HG02884 (cell line): ENCODE data around the gene RFX2.
"Not testable (repeated sequence)": the region's sequence is repeated elsewhere in the genome, so short reads cannot be mapped to it uniquely, and the experiment has no call there.

Source experiments
- ATAC-seq: cut with Tn5 transposase; IDR thresholded peaks from one replicate; pipeline ENCODE4 v1.9.1; 2021; ENCODE audit warnings: mild to moderate bottlenecking, moderate library complexity; ENCODE audit not compliant: unreplicated experiment

RFX2 gene

DNA sequence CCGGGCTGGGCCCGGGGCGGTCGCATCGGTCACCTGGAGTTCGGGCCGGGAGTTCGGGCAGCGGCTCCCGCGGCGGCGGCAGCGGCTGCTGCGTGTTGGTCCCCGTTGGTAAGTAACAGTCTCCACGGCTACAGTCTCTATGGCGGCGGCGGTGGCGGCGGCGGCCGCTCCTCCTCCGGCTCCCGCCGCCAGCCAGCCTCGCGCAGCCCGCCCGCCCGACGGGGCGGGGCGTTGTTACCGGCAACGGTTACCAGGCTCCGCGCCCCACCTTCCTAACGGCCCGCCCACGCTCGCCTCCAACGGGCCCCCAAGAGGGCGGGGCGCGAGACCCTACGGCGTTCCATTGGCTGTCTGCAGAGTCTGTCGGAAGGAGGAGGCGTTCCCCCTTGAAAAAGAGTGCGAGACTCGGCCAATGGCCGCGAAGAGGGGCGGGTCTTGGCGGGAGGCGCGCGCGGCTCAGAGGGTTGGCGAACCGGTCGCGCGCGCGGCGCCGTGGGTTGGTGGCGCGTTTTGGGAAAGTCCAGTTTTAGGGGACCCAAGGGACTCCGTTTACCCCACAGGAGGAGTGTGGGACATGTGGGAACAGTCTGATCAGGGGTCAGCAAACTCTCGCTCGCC is at the start of gene RFX2:
TSS of gene RFX2 (minus strand) at position 141 of the 618 bp plus-strand sequence. CDS start 63,004 bp downstream, outside the sequence.
- ATAC-seq = peak; percentile 81

DNA sequence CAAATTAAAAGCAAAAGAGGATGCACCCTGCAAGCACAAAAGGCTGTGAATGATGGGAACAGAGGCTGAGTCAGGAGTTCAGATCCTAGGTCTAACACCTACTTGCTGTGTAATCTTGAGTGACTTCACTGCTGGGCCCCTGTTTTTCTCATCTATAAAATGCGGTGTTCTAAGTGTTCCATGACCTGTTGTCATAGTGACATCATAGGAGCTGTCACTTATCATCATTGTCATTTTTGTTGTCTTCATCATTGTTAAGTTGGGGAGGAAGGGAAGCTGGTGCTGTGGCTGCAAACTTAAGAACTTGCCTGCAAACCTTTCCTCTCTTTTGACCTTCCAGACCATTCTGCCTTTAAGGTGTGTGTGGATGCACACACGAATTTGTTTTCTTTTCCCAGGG is 45.7 kb upstream of the RFX2 start:
- no peak for ATAC-seq

DNA sequence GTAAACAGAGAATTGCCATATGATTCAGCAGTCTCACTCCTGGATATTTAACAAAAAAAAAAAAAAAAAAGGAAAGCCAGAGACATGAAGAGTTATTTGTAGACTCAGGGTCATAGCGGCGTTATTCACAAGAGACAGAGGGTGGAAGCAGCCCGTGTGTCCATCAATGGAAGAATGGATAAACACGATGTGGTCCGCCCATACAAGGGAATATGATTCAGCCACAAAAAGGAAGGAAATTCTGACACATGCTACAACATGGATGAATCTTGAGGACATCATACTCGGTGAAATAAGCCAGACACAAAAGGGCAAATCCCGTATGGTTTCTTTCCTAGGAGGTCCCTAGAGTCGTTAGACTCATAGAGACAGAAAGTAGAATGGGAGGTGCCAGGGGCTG is 40.0 kb upstream of the RFX2 start:
- ATAC-seq = no peak

DNA sequence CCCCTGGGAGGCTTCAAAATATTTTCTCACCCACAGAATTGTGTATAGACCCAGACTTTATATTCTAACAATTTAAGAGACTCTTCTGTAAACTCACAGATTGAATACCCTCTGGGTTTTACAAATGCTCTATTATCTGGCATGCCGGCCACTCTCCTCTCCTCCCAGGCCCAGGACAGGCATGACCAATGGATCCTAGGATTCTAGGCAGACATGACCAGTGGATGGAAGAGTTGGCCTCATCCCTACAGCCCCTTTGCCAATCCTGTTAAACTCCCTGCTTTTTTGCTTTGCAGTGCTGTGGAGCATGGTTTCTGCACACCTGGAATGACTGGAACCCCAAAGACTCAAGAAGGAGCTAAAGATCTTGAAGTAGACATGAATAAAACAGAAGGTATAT is 30.9 kb upstream of the RFX2 start:
- no peak for ATAC-seq

GRCh38 chr19:6138511-6138910 is 28.2 kb upstream of the RFX2 start:
- ATAC-seq = no peak

- no peak for ATAC-seq
These were observed 27.8 kb upstream of the RFX2 start for GRCh38 chr19:6138066-6138465.

GRCh38 chr19:6133231-6133630 is 22.9 kb upstream of the RFX2 start:
- no peak for ATAC-seq

DNA sequence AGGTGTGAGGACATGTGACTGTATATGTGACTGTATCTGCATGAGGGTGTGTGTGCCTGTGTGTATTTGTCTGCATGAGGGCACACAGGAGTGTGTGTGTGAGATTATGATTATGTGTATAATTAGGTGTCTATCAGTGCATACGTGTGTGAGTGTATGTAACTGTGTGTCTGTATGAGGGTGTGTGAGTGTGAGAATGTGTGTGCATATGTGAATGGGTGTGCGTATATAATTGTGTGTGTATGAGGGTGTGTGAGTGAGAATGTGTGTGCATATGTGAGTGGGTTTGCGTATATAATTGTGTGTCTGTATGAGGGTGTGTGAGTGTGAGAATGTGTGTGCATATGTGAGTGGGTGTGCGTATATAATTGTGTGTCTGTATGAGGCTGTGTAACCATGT is 22.2 kb upstream of the RFX2 start:
- no peak for ATAC-seq

DNA sequence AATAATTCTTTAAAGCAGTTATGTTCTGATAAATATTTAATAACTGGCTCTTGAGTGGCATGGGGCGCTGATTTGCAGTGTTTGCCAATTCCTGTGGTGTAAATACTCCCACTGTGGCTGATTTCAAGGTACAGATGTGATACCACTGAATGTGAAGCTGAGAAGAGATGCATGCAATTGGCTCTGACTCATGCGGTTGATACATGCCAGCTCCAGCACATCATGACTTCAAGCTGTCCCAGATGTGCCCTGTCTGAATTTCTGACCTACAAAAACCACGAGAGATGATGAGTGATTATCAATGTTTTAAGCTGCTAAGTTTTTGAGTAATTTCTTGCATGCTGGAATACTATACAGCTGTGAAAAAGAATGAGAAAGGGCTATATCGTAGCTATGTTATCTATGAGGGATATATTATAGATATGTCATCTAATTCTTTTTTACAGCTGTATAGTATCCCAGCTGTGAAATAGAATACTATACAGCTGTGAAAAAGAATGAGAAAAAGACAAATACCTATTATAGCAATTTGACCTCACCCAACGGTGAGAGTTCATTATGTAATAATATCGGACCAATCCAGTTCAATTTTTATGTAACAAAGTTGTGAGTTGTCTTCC is 17.5 kb upstream of the RFX2 start:
- ATAC-seq = no peak

- no peak for ATAC-seq
These were observed 16.2 kb upstream of the RFX2 start for GRCh38 chr19:6126335-6126974.

DNA sequence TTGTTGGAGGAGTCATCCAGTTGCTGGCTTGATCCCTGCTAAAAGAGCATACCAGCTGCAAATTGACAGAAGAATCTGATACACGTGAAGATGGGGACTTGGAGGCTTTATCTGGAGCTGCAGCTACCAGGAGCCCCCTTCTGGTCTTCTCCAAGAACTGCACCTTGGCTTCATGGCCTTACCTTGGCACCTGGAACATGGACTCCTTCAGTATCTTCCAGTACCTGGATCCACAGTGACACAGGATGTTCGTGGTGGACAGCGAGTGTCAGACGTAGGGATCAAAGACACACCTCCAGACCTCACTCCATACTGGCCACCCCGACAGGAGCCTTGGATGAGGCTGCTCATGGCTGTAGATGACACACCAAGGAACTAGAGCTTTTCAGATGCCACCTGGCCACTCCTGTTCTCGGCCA is 15.3 kb upstream of the RFX2 start:
- no peak for ATAC-seq

DNA sequence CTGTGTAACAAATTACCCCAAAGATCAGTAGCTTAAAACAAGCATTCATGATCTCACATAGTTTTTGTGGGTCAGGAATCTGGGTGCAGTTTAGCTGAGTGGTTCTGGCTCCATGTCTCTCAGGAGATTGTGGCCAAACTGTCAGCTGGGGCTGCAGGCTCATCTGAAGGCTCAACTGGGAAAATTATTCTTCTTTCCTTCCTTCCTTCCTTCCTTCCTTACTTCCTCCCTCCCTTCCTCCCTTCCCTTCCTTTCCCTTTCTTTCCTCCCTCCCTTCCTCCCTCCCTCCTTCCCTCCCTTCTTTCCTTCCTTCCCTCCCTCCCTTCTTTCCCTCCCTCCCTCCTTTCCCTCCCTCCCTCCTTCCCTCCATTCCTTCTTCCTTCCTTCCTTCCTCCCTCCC is 8.7 kb upstream of the RFX2 start:
- no peak for ATAC-seq

DNA sequence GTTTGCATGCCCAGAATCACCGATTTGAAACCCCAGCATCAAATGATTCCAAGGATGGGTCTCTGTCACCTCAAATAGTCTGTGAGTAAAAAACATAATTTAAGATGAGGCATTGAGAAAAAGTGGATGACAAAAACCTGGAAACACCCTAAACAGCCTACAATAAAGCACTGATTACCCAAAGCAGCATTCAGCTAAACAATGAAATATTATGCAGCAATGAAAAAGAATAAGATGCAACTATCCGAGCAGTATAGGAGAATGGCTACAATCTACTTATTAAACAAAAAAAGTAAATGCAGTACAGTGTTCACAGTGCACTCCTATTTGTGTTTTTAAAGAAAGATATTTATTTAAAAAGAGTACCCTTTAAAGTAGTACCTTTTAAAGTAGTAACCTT is 7.7 kb upstream of the RFX2 start:
- no peak for ATAC-seq

DNA sequence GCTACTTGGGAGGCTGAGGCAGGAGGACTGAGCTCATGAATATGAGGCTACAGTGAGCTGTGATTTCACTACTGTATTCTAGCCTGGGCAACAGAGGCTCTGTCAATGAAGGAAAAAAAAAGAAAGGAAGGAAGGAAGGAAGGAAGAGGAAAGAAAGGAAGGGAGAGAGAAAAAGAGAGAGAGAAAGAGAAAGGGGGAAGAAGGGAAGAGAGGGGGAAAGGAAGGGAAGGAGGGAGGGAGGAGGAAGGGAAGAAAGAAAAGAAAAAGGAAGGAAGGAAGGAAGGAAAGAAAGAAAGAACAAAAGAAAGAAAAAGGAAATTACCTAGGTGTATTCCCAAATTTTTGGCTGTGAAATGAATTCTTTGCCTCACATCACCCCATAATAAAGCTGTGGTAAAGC is 7.2 kb upstream of the RFX2 start:
- ATAC-seq = no peak

GRCh38 chr19:6116749-6117430 is 6.6 kb upstream of the RFX2 start:
- ATAC-seq = no peak

DNA sequence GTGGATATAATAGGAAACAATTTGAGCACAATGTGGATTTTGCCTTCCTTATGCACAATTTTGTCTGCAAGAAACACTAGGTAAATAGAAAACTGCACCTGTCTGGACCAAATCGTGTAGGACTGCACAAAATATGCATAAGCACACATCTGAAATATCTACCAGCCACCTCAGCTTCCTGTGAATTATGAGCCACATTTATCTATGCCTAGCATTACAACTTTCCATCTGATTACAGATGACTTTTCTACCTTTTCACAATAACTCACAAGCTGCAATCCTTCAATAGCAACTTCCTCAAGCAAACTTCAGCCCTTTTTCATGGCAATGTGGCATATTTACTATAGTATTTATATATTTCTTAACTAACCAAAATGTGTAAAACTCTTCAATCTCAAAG is 5.7 kb upstream of the RFX2 start:
- no peak for ATAC-seq

DNA sequence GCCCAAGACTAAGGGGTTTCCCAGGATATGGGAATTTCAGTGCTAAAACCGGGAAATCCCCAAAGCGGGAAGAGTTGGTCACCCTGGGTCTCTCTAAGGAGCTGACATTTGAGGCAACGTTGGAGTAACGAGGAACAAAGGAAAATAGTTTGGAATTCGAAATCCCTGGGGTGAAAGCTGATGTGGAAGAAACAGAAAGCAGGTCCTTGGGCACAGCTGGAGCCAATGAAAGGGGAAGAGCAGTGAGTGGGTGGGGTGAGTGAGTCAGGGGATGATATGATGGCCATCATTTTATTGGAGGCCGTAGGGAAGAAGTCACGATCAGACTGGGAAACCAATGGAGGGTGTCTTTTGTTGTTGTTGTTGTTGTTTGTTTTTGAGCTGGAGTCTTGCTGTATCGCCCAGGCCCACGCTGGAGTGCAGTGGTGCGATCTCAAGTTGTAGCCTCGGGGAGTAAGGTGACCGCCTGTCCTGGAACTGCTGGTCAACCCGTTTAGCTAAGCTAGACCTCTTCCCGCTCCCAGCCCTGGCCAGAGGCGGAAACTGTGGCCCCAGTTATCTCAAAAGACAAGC is 3.4 kb upstream of the RFX2 start:
- ATAC-seq = no peak

- ATAC-seq = no peak
These were observed 353 bp downstream of the RFX2 start for GRCh38 chr19:6109947-6110346.

DNA sequence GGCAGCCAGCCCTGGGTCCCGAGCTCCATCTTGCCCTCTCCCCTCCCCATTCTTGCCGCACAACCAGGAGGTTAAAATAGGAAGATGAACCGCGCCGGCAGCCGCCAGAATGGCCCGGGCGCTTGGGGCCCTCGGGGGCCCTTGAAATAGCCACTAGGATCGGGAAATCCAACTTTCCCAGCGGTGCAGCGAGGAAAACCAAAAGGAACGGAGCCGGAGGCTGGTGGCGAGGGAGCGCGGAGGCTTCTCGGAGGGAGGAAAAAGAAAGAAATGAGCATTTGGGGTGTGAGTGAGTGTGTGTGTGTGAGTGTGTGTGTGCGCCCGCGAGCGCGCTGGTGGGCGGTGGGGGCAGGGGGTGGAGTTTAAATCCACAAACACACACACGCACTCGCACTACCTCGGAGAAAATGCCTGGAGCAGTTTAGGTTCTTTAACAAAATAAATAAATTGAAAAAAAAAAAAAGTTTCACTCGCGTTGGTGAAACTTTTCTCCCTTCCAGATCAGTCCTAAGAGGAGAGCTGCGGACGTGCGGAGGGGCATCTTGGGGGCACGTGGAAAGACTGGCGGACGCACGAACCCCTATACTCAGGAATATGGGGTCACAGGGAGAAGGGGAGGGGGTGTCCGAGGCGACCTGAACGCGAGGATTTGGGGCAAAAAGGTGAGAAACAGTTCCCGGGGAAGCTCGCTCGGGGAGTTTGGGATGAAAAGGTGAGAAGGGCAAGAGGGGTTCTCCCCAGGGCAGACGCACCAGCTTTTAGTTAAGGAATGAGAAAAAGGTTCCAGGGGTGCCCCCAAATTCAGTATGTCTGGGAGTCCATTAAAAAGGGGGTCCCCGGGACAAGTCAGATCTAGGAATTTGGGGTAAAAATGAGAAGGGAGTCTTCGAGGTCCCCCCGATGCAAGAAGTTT is 1.3 kb downstream of the RFX2 start:
- ATAC-seq = no peak

DNA sequence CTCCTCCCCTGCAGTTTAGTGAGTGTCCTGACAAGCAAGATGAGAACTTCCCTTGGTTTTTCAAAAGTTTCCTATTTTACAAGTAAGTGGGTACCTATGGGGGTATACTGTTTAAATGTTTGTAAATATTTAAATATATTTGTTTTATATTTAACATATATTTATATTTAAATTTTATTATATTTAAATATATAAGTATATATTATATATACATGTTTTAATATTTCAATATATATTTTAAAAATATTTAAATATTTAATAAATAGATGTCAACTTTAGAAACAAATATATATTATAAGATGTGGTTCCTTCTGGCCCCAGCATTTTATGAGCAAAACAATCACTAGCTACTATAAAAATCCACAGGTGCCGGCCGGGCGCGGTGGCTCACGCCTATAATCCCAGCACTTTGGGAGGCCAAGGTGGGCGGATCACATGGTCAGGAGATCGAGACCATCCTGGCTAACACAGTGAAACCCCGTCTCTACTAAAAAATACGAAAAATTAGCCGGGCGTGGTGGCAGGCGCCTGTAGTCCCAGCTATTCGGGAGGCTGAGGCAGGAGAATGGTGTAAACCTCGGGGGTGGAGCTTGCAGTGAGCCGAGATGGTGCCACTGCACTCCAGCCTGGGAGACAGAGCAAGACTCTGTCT is 3.5 kb downstream of the RFX2 start:
- ATAC-seq = not testable (repeated sequence)
